ENCODE data around the gene ELOB.
A peak's percentile ranks its signal among the peaks of the same experiment; 100 is the strongest.

- no peak for TF ChIP-seq CTCF (IDR thresholded peaks at IDR 0.05; ENCODE audit: low read depth, low read length)
- TF ChIP-seq POLR2A (IDR thresholded peaks at IDR 0.05; ENCODE audit: extremely low read depth, insufficient read length), result peak; percentile 75
- peak; percentile 84 for TF ChIP-seq MYC (IDR thresholded peaks at IDR 0.05; ENCODE audit: low read depth, low read length)
Measured at GRCh38 chr16:2752035-2752849, 24.8 kb downstream of the ELOB start, which contains the start of gene SRRM2.

Measured in NB4 (cell line).